Activated T-cell treated with anti-CD3 and anti-CD28 coated beads for 1 hour (primary cell): ENCODE measurements around the gene NHEJ1.

ENCODE experiments used
- DNase-seq: peaks from one replicate; pipeline ENCODE4 v3.0.0-alpha.2; 2020; ENCODE audit warnings: low read depth

Gene NHEJ1

GRCh38 chr2:219182331-219183150 lies 21.9 kb upstream of the NHEJ1 start:
- no peak for DNase-seq

- no peak for DNase-seq
Measured at GRCh38 chr2:219181531-219181930, 20.9 kb upstream of the NHEJ1 start.

GRCh38 chr2:219180961-219181360 lies 20.3 kb upstream of the NHEJ1 start:
- no peak for DNase-seq

- DNase-seq: no peak
Measured at GRCh38 chr2:219179601-219180465, 19.2 kb upstream of the NHEJ1 start.

- peak; percentile 29 for DNase-seq
Measured at GRCh38 chr2:219178377-219179175, 18.0 kb upstream of the NHEJ1 start.

GRCh38 chr2:219177552-219178376 lies 17.1 kb upstream of the NHEJ1 start, which contains the start of gene RETREG2:
RETREG2 (plus strand) TSS chr2:219178275; CDS start chr2:219178353, 78 bp downstream.
- DNase-seq: peak; percentile 69

GRCh38 chr2:219176818-219177551 lies 16.4 kb upstream of the NHEJ1 start, which contains the start of gene CNPPD1:
CNPPD1 (minus strand) TSS chr2:219176925; CDS start chr2:219176828, 97 bp downstream.
- peak; percentile 82 for DNase-seq

GRCh38 chr2:219175928-219176817 lies 15.6 kb upstream of the NHEJ1 start:
- DNase-seq: peak; percentile 12

- DNase-seq: no peak
Measured at GRCh38 chr2:219175486-219175885, 14.9 kb upstream of the NHEJ1 start.

- DNase-seq: no peak
Measured at GRCh38 chr2:219174801-219175200, 14.2 kb upstream of the NHEJ1 start.

- DNase-seq: no peak
Measured at GRCh38 chr2:219174146-219174545, 13.5 kb upstream of the NHEJ1 start.

GRCh38 chr2:219173176-219173575 lies 12.6 kb upstream of the NHEJ1 start:
- DNase-seq: no peak

- no peak for DNase-seq
Measured at GRCh38 chr2:219172231-219173154, 11.9 kb upstream of the NHEJ1 start.

GRCh38 chr2:219171231-219171651 lies 10.6 kb upstream of the NHEJ1 start:
- DNase-seq: peak; percentile 16

- DNase-seq: no peak
Measured at GRCh38 chr2:219169930-219170654, 9.5 kb upstream of the NHEJ1 start, which contains the start of gene SLC23A3. SLC23A3 (minus strand) TSS chr2:219170029; CDS start chr2:219169984, 45 bp downstream.

GRCh38 chr2:219168932-219169331 lies 8.3 kb upstream of the NHEJ1 start:
- no peak for DNase-seq

- DNase-seq: no peak
Measured at GRCh38 chr2:219168526-219168925, 7.9 kb upstream of the NHEJ1 start.
